Esophagus muscularis mucosa (tissue), 4 donors: ENCODE measurements around the gene TPK1. TPM values are rescaled to one million over a fixed set of nuclear protein-coding genes. Genes with fewer than 3 reads are reported as not detected.

Experiments used
- DNase-seq: peaks from one replicate; pipeline ENCODE4 v3.0.0-alpha.2; 2017; ENCODE audit errors: extremely low spot score
- H3K27ac ChIP-seq, 4 donors: fragments of 200-600 bp; sonication (generic); replicated peaks in 1 of 4; 1 replicate in 3 of 4; 2 replicates in 1 of 4; pipeline ENCODE4 v1.5.1; 2016 to 2019; ENCODE audit warnings: mild to moderate bottlenecking in 1 of 4
- H3K27me3 ChIP-seq, 4 donors: fragments of 200-600 bp; sonication (generic); one replicate each; pipeline versions ENCODE4 v1.5.1 to v1.6.0; 2016 to 2019
- H3K36me3 ChIP-seq, 4 donors: fragments of 200-600 bp; sonication (generic); one replicate each; pipeline ENCODE4 v1.5.1; 2016 to 2019
- H3K4me1 ChIP-seq, 4 donors: fragments of 200-600 bp; sonication (generic); one replicate each; pipeline ENCODE4 v1.5.1; 2016 to 2019
- H3K4me3 ChIP-seq, 4 donors: fragments of 200-600 bp; sonication (generic); 1 replicate in 2 of 4; 2 replicates in 2 of 4; pipeline ENCODE4 v1.5.1; 2016 to 2019; ENCODE audit warnings: mild to moderate bottlenecking in 4 of 4, moderate library complexity in 1 of 4
- H3K9me3 ChIP-seq, 4 donors: fragments of 200-600 bp; sonication (generic); 1 replicate in 3 of 4; 2 replicates in 1 of 4; pipeline ENCODE4 v1.5.1; 2016 to 2019
- CTCF ChIP-seq, 3 experiments: fragments of 200-600 bp in 2 of 3; fragments of 450-650 bp in 1 of 3; sonication (generic) in 2 of 3; IDR thresholded peaks; one replicate each; pipeline ENCODE4 v1.5.1; 2017 to 2019; ENCODE audit warnings: antibody characterized with exemption in 3 of 3, mild to moderate bottlenecking in 2 of 3, moderate library complexity in 1 of 3
- EP300 ChIP-seq: sonication (generic); formaldehyde crosslinking; IDR thresholded peaks from one replicate; pipeline ENCODE4 v1.6.1; 2017; ENCODE audit warnings: antibody characterized with exemption
- POLR2A ChIP-seq: fragments of 450-650 bp; IDR thresholded peaks from one replicate; pipeline ENCODE4 v1.6.1; 2017; ENCODE audit warnings: antibody characterized with exemption, moderate library complexity, mild to moderate bottlenecking, low read depth
- POLR2AphosphoS5 ChIP-seq, 2 donors: sonication (generic); formaldehyde crosslinking; IDR thresholded peaks; one replicate each; pipeline ENCODE4 v1.6.1; 2017; ENCODE audit warnings: antibody characterized with exemption in 2 of 2
- WGBS: methylation state at CpG from one replicate; pipeline ENCODE4 v1.1.5; 2018; 5-methylcytosine and 5-hydroxymethylcytosine counted together
- intact Hi-C: fragments of 100-400 bp; cut with DNase I; formaldehyde crosslinking; loops from one replicate; pipeline ENCODE4 v1.15.1; 2023
- total RNA-seq, 4 donors: library from RNA; depleted of rRNA; stranded (reverse); fragments of >200 nt; gene quantifications; one replicate each; pipeline versions ENCODE4 v1.1.0 to v1.2.1, GENCODE V29; 2016

TPK1 gene
- total RNA-seq, 4 donors from 2014 or later = 2.7 to 4.3 (median 3.4) TPM

DNA sequence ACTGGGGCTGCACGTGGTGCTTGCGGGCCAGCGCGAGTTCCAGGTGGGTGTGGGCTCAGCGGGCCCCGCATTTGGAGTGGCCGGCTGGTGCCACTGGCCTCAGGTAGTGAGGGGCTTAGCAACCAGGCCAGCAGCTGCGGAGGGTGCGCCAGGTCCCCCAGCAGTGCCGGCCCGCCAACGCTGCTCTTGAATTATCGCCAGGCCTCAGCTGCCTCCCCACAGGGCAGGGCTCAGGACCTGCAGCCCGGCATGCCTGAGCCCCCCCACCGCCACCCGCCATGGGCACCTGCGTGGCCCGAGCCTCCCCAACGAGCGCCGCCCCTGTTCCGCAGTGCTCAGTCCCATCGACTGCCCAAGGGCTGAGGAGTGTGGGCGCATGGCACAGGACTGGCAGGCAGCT lies 185.4 kb downstream of the TPK1 start:
- Histone ChIP-seq H3K9me3 (no peaks in the 10 kb centered on the region), H3K27ac (no peak overlapping the region), H3K36me3 (no peaks in the 10 kb centered on the region), H3K4me3 (no peak overlapping the region), H3K27me3 (no peaks in the 10 kb centered on the region), H3K4me1 (peaks cover 0 to 5% (median 0%) of the 10 kb centered on the region in 4 donors)
- intact Hi-C loops = no loop called here
- TF ChIP-seq EP300 = no peak
- no peak for TF ChIP-seq POLR2AphosphoS5 (IDR thresholded peaks at IDR 0.05)
- no peak for TF ChIP-seq POLR2A
- TF ChIP-seq CTCF (IDR thresholded peaks at IDR 0.05) = no peak
- no peak for DNase-seq
- 94% methylated on average over 7 of the region's 24 CpGs for WGBS

DNA sequence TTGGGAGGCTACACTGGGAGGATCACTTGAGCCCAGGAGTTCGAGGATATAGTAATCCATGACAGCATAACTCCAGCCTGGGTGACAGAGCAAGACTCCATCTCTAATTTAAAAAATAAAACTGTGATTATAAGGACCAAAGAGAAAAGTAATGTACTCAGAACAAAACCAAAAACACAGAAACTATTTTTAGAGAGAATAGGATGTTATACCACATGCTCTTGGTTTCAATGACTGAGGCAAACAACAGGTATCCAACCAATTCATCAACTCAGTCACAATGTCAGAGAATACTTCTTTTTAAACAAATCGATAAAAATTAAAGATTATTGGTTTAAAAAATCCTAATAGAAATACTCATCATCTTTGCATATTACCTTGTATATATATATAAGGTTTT lies 186.7 kb downstream of the TPK1 start:
- Histone ChIP-seq H3K36me3 (no peaks in the 10 kb centered on the region), H3K27ac (no peak overlapping the region), H3K9me3 (no peaks in the 10 kb centered on the region), H3K4me3 (no peak overlapping the region), H3K27me3 (no peaks in the 10 kb centered on the region), H3K4me1 (peaks cover 0 to 5% (median 0%) of the 10 kb centered on the region in 4 donors)
- DNase-seq = no peak
- no peak for TF ChIP-seq CTCF (IDR thresholded peaks at IDR 0.05)
- TF ChIP-seq EP300 = no peak
- TF ChIP-seq POLR2A = no peak
- no peak for TF ChIP-seq POLR2AphosphoS5 (IDR thresholded peaks at IDR 0.05)
- intact Hi-C loops = no loop called here
- WGBS = 90% methylated on average over 2 of the region's 2 CpGs

GRCh38 chr7:144641389-144642044 lies 194.3 kb downstream of the TPK1 start:
- Histone ChIP-seq H3K9me3 (no peaks in the 10 kb centered on the region), H3K4me3 (no peak overlapping the region), H3K4me1 (peaks cover 0 to 15% (median 13%) of the 10 kb centered on the region in 4 donors), H3K27me3 (no peaks in the 10 kb centered on the region), H3K36me3 (no peaks in the 10 kb centered on the region), H3K27ac (no peak overlapping the region)
- TF ChIP-seq EP300 (no peak), POLR2AphosphoS5 (IDR thresholded peaks at IDR 0.05) (no peak)
- no peak for DNase-seq
- WGBS = 59% methylated on average over 4 of the region's 4 CpGs
- intact Hi-C loops = no loop called here

DNA sequence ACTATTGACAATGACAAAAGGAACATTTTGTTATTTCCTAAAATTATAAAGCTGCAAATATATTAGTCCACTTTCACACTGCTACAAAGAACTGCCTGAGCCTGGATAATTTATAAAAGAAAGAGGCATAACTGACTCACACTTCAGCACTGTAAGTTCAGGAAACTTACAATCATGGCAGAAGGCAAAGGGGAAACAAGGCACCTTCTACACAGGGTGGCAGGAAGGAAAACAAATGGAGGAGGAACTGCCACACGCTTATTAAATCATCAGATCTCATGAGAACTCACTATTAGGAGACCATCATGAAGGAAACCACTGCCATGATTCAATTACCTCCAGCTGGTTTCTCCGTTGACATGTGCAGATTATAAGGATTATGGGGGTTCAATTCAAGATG lies 203.1 kb downstream of the TPK1 start:
- intact Hi-C loops = no loop called here

DNA sequence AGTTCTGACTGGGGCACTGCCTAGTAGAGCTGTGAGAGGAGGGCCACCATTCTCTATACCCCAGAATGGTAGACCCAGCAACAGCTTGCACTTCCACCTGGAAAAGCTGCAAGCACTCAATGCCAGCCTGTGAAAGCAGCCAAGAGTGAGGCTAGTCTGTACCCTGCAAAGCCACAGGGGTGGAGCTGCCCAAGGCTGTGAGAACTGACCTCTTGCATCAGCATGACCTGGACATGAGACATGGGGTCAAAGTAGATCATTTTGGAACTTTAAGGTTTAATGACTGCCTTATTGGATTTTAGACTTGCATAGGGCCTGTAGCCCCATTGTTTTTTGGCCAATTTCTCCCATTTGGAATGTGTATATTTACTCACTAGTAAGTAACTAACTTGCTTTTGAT lies 206.3 kb downstream of the TPK1 start:
- H3K27ac ChIP-seq = no peak overlapping the region
- H3K36me3 ChIP-seq = no peaks in the 10 kb centered on the region
- DNase-seq = no peak
- H3K4me1 ChIP-seq = no peaks in the 10 kb centered on the region
- H3K4me3 ChIP-seq = no peak overlapping the region
- intact Hi-C loops = no loop called here
- no peak for TF ChIP-seq POLR2AphosphoS5 (IDR thresholded peaks at IDR 0.05)
- TF ChIP-seq EP300 = no peak
- no peak for TF ChIP-seq POLR2A
- no peak for TF ChIP-seq CTCF (IDR thresholded peaks at IDR 0.05)
- H3K9me3 ChIP-seq = no peaks in the 10 kb centered on the region
- H3K27me3 ChIP-seq = no peaks in the 10 kb centered on the region

More for the DNA sequence above, 203.1 kb downstream of the TPK1 start:
- TF ChIP-seq POLR2A (no peak), POLR2AphosphoS5 (IDR thresholded peaks at IDR 0.05) (no peak), CTCF (IDR thresholded peaks at IDR 0.05) (no peak), EP300 (no peak)
- 85% methylated on average over 2 of the region's 2 CpGs for WGBS
- no peak overlapping the region for H3K27ac ChIP-seq
- H3K36me3 ChIP-seq = no peaks in the 10 kb centered on the region
- no peak overlapping the region for H3K4me3 ChIP-seq
- no peaks in the 10 kb centered on the region for H3K9me3 ChIP-seq
- no peak for DNase-seq
- H3K27me3 ChIP-seq = no peaks in the 10 kb centered on the region
- H3K4me1 ChIP-seq = no peaks in the 10 kb centered on the region
